Measurements from ENCODE around the gene SEMG2. TPM values are rescaled to one million over a fixed set of nuclear protein-coding genes. Genes with fewer than 3 reads are reported as not detected.

The SEMG2 gene
- total and polyA plus RNA-seq, 10 of the 15 experiments (the other 5 are each of a cell fraction or from before 2014, with no cell fraction given): not detected

DNA sequence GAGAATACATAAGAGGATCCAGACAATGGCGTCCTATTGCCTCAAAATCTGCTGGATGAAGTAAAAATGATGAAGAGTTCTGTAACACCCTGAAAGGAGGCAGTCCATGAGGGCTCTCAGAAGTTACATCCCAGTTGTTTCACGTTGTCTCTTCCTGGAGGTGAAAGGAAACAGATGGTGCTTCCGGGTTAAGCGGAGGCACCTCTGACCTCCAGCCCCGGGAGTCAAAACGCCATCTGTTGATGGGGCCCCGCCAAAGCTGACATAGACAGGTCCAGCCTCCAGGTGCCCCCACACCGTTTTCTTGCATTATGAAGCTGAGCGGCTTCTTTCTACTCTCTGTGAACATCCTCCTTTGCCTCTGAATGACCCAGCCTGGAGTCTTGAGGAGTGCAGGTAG is 9.5 kb downstream of the SEMG2 start:
- DNase-seq (ENCODE audit: low read depth, low spot score) (no peak), ATAC-seq (no peak), FAIRE-seq (no peak)
- H3K9ac ChIP-seq (ENCODE audit: control insufficient read depth, insufficient read depth, low read length): no peak overlapping the region
- H3K79me2 ChIP-seq (ENCODE audit: control insufficient read depth, insufficient read depth, low read length): no peaks in the 10 kb centered on the region
- ChIA-PET SMC1A (ENCODE audit: uncharacterized antibody, unreplicated experiment) (no interaction called here), POLR2A (no interaction called here), CTCF (interaction anchor here (1.3 kb wide), 1 partner anchor 186 kb away, joined by 3 read pairs; no protein-coding TSS in a partner anchor), RAD21 (ENCODE audit: unreplicated experiment) (no interaction called here)
- 56% methylated on average over 9 of the region's 9 CpGs for WGBS (ENCODE audit: insufficient coverage, insufficient replicate concordance, low lambda C conversion rate, missing lambda C conversion rate)
- H3K9me3 ChIP-seq (replicated peaks; ENCODE audit: control insufficient read depth, insufficient read depth, low read length): no peaks in the 10 kb centered on the region; the same call in 2 of the 3 replicates
- no peaks in the 10 kb centered on the region; a peak in 1 of 4 replicates for H3K27me3 ChIP-seq (replicated peaks in 1 of 2; ENCODE audit: control insufficient read depth in 2 of 2, insufficient read depth in 2 of 2, low read length in 1 of 2)
- in situ Hi-C loops (cut with MboI) (no loop called here), intact Hi-C loops (cut with micrococcal nuclease; ENCODE audit: unreplicated experiment) (no loop called here)
- BruUV-seq (replicated peaks): no TSS peak
- no peak overlapping the region for H3K27ac ChIP-seq (ENCODE audit: control insufficient read depth, insufficient read depth)
- H3K4me1 ChIP-seq (ENCODE audit: control insufficient read depth, insufficient read depth, low read length): no peaks in the 10 kb centered on the region
- H3K4me3 ChIP-seq: no peak overlapping the region
- no peaks in the 10 kb centered on the region for H3K36me3 ChIP-seq (ENCODE audit: control insufficient read depth in 2 of 2, insufficient read depth in 2 of 2, low read length in 1 of 2)
- no peak overlapping the region for H2AFZ ChIP-seq (ENCODE audit: control insufficient read depth, low read depth, low read length)
- no peak overlapping the region for H3K4me2 ChIP-seq (ENCODE audit: control insufficient read depth, insufficient read depth)
- H4K20me1 ChIP-seq (ENCODE audit: control insufficient read depth, insufficient read depth): no peaks in the 10 kb centered on the region
- TF ChIP-seq MXI1 (IDR thresholded peaks at IDR 0.05; ENCODE audit: low read depth, low read length): no peak
- no peak for TF ChIP-seq SMC3 (IDR thresholded peaks at IDR 0.05; ENCODE audit: borderline replicate concordance, low read length)
- no peak for TF ChIP-seq BHLHE40 (IDR thresholded peaks at IDR 0.05; ENCODE audit: borderline replicate concordance in 1 of 2, low read depth in 2 of 2, low read length in 1 of 2)
- no peak for TF ChIP-seq NFYB (IDR thresholded peaks at IDR 0.05; ENCODE audit: insufficient read depth, low read depth, low read length)
- no peak for TF ChIP-seq ZZZ3 (IDR thresholded peaks at IDR 0.05; ENCODE audit: control insufficient read depth, insufficient read length, low read depth)
- no peak for TF ChIP-seq ZBED1 (IDR thresholded peaks at IDR 0.05; ENCODE audit: borderline replicate concordance)
- no peak for TF ChIP-seq IRF4 (IDR thresholded peaks at IDR 0.05; ENCODE audit: low read depth, low read length)
- TF ChIP-seq BCLAF1 (IDR thresholded peaks at IDR 0.05): no peak
- no peak for TF ChIP-seq CREM (IDR thresholded peaks at IDR 0.05; ENCODE audit: low read depth)
- no peak for TF ChIP-seq JUNB (IDR thresholded peaks at IDR 0.05)
- no peak for TF ChIP-seq ETV6 (conservative IDR thresholded peaks at IDR 0.05 in 1 of 2, IDR thresholded peaks at IDR 0.05 in 1 of 2; ENCODE audit: borderline replicate concordance in 1 of 2, low read depth in 1 of 2)
- TF ChIP-seq, protein P1, sequence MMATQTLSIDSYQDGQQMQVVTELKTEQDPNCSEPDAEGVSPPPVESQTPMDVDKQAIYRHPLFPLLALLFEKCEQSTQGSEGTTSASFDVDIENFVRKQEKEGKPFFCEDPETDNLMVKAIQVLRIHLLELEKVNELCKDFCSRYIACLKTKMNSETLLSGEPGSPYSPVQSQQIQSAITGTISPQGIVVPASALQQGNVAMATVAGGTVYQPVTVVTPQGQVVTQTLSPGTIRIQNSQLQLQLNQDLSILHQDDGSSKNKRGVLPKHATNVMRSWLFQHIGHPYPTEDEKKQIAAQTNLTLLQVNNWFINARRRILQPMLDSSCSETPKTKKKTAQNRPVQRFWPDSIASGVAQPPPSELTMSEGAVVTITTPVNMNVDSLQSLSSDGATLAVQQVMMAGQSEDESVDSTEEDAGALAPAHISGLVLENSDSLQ (IDR thresholded peaks at IDR 0.05): no peak
- no peak for TF ChIP-seq IKZF2 (IDR thresholded peaks at IDR 0.05)
- TF ChIP-seq PAX8 (IDR thresholded peaks at IDR 0.05): no peak
- TF ChIP-seq CHD4 (IDR thresholded peaks at IDR 0.05): no peak

All from GM12878 (cell line).